Ectodermal cell (in vitro differentiated cells): ENCODE measurements around the gene C5.

ENCODE experiments used
- H3K27ac ChIP-seq: 2 replicates; pipeline ENCODE4 v1.7.0; 2013; ENCODE audit warnings: mild to moderate bottlenecking, low read depth, low read length; ENCODE audit not compliant: insufficient read depth, poor library complexity, severe bottlenecking
- H3K27me3 ChIP-seq: 2 replicates; pipeline ENCODE4 v1.7.0; 2013; ENCODE audit warnings: mild to moderate bottlenecking, low read length; ENCODE audit not compliant: insufficient read depth, control insufficient read depth, poor library complexity, severe bottlenecking
- H3K36me3 ChIP-seq: one replicate; pipeline ENCODE4 v1.7.0; 2013; ENCODE audit warnings: low read length; ENCODE audit not compliant: control insufficient read depth, insufficient read depth
- H3K4me1 ChIP-seq: one replicate; pipeline ENCODE4 v1.7.0; 2013; ENCODE audit warnings: low read length; ENCODE audit not compliant: control insufficient read depth, insufficient read depth
- H3K4me3 ChIP-seq: 2 replicates; pipeline ENCODE4 v1.7.0; 2013; ENCODE audit warnings: low read depth, low read length, control low read depth; ENCODE audit not compliant: insufficient read depth
- H3K9me3 ChIP-seq: 2 replicates; pipeline ENCODE4 v1.7.0; 2013; ENCODE audit warnings: mild to moderate bottlenecking, low read length, moderate library complexity; ENCODE audit not compliant: control insufficient read depth
- WGBS, 2 experiments: methylation state at CpG; one replicate each; pipeline ENCODE4 v1.1.7; 2013; ENCODE audit warnings: missing lambda C conversion rate in 2 of 2; 5-methylcytosine and 5-hydroxymethylcytosine counted together

The C5 gene

GRCh38 chr9:121073038-121073437 is 23.0 kb upstream of the C5 start:
- H3K36me3 ChIP-seq: no peaks in the 10 kb centered on the region
- H3K9me3 ChIP-seq: no peaks in the 10 kb centered on the region
- H3K27ac ChIP-seq: no peak overlapping the region
- H3K27me3 ChIP-seq: peaks cover 40% of the 10 kb centered on the region
- 90 to 93% methylated on average over 3 of the region's 4 CpGs for WGBS, 2 experiments
- H3K4me3 ChIP-seq: no peak overlapping the region
- H3K4me1 ChIP-seq: no peaks in the 10 kb centered on the region

GRCh38 chr9:121071756-121072421 is 21.8 kb upstream of the C5 start:
- Histone ChIP-seq H3K4me3 (no peak overlapping the region), H3K27ac (no peak overlapping the region), H3K27me3 (peaks cover 40% of the 10 kb centered on the region), H3K9me3 (no peaks in the 10 kb centered on the region), H3K36me3 (no peaks in the 10 kb centered on the region), H3K4me1 (no peaks in the 10 kb centered on the region)
- WGBS, 2 experiments: 36 to 45% methylated on average over 15 to 16 of the region's 16 CpGs

GRCh38 chr9:121071370-121071755 is 21.3 kb upstream of the C5 start:
- H3K27me3 ChIP-seq: peaks cover 40% of the 10 kb centered on the region
- no peaks in the 10 kb centered on the region for H3K36me3 ChIP-seq
- 75 to 89% methylated on average over 2 of the region's 2 CpGs for WGBS, 2 experiments
- H3K27ac ChIP-seq: no peak overlapping the region
- H3K4me3 ChIP-seq: no peak overlapping the region
- no peaks in the 10 kb centered on the region for H3K4me1 ChIP-seq
- H3K9me3 ChIP-seq: no peaks in the 10 kb centered on the region

- Histone ChIP-seq H3K36me3 (no peaks in the 10 kb centered on the region), H3K27me3 (peaks cover 34% of the 10 kb centered on the region)
- WGBS, 2 experiments: 57 to 100% methylated on average over 1 of the region's 1 CpG
Observed at GRCh38 chr9:121069396-121069795, 19.3 kb upstream of the C5 start.

GRCh38 chr9:121067640-121068039 is 17.6 kb upstream of the C5 start:
- H3K27ac ChIP-seq: no peak overlapping the region
- H3K27me3 ChIP-seq: peaks cover 20% of the 10 kb centered on the region
- H3K36me3 ChIP-seq: no peaks in the 10 kb centered on the region
- no peaks in the 10 kb centered on the region for H3K4me1 ChIP-seq
- WGBS, 2 experiments: 65 to 76% methylated on average over 1 to 2 of the region's 2 CpGs
- H3K9me3 ChIP-seq: no peaks in the 10 kb centered on the region
- no peak overlapping the region for H3K4me3 ChIP-seq

More at GRCh38 chr9:121069396-121069795, 19.3 kb upstream of the C5 start:
- Histone ChIP-seq H3K9me3 (no peaks in the 10 kb centered on the region), H3K27ac (no peak overlapping the region), H3K4me1 (no peaks in the 10 kb centered on the region), H3K4me3 (no peak overlapping the region)

- Histone ChIP-seq H3K4me1 (no peaks in the 10 kb centered on the region), H3K27ac (no peak overlapping the region), H3K9me3 (no peaks in the 10 kb centered on the region), H3K27me3 (peaks cover 12% of the 10 kb centered on the region), H3K4me3 (no peak overlapping the region), H3K36me3 (no peaks in the 10 kb centered on the region)
- 91 to 94% methylated on average over 1 of the region's 1 CpG for WGBS, 2 experiments
Observed at GRCh38 chr9:121066850-121067249, 16.8 kb upstream of the C5 start.

- no peaks in the 10 kb centered on the region for H3K9me3 ChIP-seq
- WGBS, 2 experiments: 27 to 31% methylated on average over 5 of the region's 6 CpGs
- H3K27ac ChIP-seq: no peak overlapping the region
- H3K27me3 ChIP-seq: no peaks in the 10 kb centered on the region
- H3K4me3 ChIP-seq: no peak overlapping the region
- no peaks in the 10 kb centered on the region for H3K36me3 ChIP-seq
- no peaks in the 10 kb centered on the region for H3K4me1 ChIP-seq
Observed at GRCh38 chr9:121059998-121060636, 10.0 kb upstream of the C5 start.

GRCh38 chr9:121059513-121059912 is 9.4 kb upstream of the C5 start:
- Histone ChIP-seq H3K4me1 (no peaks in the 10 kb centered on the region), H3K36me3 (no peaks in the 10 kb centered on the region), H3K27me3 (no peaks in the 10 kb centered on the region), H3K4me3 (no peak overlapping the region), H3K9me3 (no peaks in the 10 kb centered on the region), H3K27ac (no peak overlapping the region)
- 91% methylated on average over 6 of the region's 6 CpGs for WGBS, 2 experiments

- Histone ChIP-seq H3K27ac (no peak overlapping the region), H3K4me1 (peaks cover 10% of the 10 kb centered on the region), H3K4me3 (no peak overlapping the region), H3K36me3 (no peaks in the 10 kb centered on the region), H3K27me3 (no peaks in the 10 kb centered on the region), H3K9me3 (no peaks in the 10 kb centered on the region)
- WGBS, 2 experiments: 80 to 87% methylated on average over 5 of the region's 5 CpGs
Observed at GRCh38 chr9:121057821-121058220, 7.7 kb upstream of the C5 start.

- no peaks in the 10 kb centered on the region for H3K36me3 ChIP-seq
- H3K27ac ChIP-seq: no peak overlapping the region
- H3K27me3 ChIP-seq: no peaks in the 10 kb centered on the region
- 87 to 95% methylated on average over 2 of the region's 2 CpGs for WGBS, 2 experiments
- peaks cover 10% of the 10 kb centered on the region for H3K4me1 ChIP-seq
- H3K4me3 ChIP-seq: no peak overlapping the region
- no peaks in the 10 kb centered on the region for H3K9me3 ChIP-seq
Observed at GRCh38 chr9:121055642-121056143, 5.6 kb upstream of the C5 start.
